GM19099 (cell line): ENCODE data around the gene MAP3K6.

Source experiments
- POLR2A ChIP-seq: IDR thresholded peaks from 3 replicates; pipeline ENCODE4 v1.6.1; 2011; ENCODE audit warnings: low read depth; ENCODE audit not compliant: insufficient read length; ENCODE audit errors: extremely low read depth

The MAP3K6 gene

DNA sequence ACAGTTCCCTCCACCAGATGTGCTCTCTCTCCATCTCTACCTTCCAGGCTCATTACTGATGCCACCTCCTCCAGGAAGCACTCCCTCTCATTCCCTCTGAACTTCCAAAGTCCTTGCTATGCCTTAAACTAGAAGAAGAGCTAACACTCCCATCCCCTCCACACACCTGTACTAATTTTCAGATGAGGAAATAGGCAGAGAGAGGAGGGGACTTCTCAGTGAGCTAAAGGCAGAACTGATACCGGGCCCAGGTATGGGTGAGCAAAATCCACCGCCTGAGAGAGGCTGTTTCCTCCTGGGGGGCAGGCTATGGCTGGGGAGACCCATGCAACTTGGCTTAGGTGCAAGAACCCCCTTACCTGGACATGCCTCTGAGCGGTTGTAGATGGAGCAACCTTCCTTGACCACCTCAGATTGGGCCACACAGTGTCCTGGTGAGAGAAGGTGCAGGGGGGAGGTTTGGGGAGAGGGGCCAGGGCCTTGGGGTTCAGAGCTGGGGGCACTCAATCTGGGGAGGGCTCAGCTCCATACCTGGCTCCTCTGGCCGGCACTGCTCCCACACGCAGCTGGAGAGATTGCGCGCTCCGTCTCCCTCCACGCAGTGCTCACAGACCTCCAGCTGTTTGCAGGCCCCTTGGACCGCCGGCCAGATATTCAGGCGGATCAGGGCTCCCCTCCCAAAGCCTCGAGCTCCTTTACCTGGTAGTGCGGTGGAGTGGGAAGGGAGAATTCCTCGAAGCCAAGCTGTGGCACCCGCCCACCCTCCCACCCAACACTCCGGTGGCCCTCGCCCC lies 15.4 kb upstream of the MAP3K6 start:
- TF ChIP-seq POLR2A, result no peak

DNA sequence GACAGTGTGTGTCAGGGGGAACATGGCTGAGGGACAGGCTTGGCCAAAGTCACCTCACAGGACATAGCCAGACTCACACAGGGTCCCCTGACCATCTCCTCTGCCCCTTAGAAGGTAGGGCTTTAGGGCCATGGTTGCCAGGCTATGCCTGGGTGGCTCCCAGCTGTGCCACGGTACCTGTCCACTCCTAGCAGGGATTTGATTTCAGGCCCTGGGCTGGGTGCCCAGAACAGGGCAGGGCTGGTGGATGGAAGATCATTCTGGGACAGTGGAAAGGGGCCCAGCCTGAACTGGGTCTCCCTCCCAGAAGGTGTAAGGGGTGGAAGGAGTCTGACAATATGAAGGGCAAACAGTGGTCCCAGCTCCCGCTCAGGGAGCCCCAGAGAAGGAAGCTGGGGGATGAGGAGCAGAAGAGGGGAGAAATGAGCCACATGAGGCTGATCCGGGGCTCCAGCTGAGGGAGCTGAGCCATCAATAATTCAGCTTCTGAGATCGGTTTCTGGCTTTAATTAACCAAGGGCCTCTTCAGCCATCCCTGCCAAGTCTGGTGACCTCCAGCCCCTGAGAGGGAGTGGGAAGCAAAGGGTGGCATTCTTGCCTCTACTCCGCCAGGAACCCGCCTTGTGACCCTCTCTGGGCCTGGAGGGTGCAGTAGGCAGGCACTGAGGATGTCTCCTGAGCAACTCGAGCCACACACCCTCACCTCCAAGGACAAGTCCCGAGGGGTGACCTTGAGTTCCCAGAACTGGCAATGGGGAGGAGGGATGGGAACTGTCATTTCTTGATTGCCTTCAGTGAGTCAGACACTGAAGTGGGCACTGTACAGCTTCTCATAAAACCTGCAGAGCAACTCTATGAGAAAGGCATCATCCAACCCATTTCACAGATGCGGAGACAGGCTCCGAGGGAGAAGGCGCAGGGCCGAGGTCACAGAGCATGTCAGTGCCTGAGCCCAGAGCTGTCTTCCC lies 14.3 kb upstream of the MAP3K6 start:
- no peak for TF ChIP-seq POLR2A

DNA sequence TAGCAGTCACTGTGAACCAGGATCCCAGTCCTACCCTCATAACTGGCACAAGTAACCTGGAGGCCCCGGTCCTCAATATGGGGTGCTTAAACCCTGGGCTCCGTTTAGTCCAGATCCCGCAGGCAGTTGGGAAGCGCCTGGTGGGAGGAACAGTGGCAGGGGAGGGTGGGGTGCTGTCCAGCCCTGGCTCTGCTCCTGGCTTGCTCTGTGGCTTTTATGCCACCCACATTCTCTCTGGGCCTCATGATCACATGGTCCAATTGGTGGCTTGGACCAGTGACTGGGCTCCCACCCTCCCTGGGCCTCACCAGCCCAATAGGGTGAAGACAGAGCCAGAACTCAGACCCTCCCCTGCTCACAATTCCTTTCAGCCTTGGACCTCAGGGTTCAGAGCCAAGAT lies 13.5 kb upstream of the MAP3K6 start:
- TF ChIP-seq POLR2A, result no peak

DNA sequence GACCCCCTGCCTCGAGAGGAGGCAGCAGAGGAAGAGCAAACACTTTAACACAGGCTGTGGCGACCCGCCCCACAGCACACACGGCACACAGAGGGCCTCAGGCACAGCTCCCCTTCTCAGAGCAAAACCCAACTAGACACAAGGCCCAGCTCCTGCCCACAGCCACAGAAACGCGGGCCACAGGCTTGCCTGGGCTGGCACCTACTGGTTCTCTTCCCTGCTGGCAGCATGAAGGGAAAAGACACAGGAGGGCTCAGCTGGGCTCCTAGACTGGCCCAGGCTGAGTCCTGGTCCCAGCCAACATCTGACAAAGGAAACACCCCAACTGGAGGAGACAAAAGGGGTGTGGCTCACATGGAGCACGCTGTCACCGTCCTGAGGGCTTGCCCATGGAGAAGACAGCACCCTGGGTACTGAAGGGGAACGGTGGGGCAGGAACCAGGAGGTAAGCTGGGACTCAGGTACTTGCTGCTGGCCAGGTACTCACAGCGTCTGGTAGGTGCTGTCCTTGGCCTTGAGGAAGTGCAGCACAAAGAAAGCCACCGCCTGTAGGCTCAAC lies 12.9 kb upstream of the MAP3K6 start:
- no peak for TF ChIP-seq POLR2A

DNA sequence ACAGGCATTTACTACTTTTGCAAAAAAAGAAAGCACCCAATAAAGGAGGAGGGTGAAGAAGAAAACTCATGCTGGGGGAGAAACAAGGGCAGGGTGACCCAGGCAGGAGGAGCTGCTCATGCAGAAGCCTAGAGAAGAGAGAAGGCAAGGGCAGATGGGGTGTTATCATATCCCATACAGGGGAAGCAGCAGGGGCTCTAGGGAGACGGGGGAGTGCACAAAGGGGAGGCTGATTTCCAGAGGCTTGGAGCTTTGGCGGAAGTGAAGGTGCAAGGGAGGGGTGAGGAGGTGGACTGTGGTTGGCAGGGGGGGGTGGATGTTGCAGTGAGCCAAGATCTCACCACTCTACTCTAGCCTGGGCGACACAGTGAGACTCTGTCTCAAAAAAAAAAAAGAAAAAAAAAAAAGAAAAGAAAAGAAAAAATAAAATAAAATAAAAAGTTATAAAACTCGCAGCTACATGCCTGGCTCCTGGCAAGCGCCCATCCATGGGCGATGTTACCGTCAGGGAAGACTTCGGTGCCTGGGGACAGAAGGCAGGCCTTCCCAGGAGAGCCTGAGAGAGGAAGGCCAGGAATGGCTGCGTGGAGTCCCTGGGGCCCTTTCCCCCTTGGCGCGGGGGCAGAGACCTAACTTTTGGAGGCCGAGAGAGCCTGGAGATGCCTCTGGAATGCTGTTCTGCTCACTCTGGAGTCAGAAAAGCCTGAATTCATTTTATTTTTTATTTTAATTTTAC lies 11.2 kb upstream of the MAP3K6 start:
- TF ChIP-seq POLR2A, result no peak

DNA sequence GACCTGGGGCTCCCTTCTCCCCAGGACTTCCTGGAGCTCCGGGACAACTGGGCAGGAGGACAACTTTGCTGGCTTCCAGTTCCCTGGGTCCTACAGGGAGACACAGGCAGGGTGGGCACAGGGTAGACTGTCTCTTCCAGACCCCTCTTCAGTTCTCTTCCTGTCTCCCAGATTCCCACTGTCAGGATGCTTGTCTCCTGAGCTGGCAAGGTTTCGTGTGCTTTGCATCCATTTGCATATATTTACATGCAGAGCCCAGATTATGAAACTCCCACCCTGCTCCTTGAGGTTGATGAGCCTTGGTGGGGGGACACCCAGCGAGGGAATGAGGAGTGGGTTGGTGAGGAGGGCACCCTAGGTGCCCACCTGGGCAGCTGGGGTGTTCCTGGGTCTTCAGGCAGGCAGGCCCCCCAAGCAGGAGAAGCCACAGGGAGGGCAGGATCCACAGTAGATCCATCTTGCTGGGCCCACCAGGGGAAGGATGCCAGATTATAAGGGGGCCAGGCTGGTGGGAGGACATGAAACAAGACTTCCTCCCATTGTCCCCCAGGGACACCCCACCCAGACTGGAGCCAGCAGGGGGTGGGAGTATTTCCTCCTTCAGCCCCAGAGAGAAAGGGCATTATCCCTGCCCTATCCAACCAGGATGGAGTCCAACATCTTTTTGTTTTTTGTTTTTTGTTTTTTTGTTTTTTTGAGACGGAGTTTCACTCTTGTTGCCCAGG lies 7.8 kb upstream of the MAP3K6 start, which contains the start of gene FCN3:
Gene FCN3, minus strand, starts transcription at position 463 of the 725 bp plus-strand sequence. Its CDS starts 6 bp downstream, at position 457.
- TF ChIP-seq POLR2A, result no peak

DNA sequence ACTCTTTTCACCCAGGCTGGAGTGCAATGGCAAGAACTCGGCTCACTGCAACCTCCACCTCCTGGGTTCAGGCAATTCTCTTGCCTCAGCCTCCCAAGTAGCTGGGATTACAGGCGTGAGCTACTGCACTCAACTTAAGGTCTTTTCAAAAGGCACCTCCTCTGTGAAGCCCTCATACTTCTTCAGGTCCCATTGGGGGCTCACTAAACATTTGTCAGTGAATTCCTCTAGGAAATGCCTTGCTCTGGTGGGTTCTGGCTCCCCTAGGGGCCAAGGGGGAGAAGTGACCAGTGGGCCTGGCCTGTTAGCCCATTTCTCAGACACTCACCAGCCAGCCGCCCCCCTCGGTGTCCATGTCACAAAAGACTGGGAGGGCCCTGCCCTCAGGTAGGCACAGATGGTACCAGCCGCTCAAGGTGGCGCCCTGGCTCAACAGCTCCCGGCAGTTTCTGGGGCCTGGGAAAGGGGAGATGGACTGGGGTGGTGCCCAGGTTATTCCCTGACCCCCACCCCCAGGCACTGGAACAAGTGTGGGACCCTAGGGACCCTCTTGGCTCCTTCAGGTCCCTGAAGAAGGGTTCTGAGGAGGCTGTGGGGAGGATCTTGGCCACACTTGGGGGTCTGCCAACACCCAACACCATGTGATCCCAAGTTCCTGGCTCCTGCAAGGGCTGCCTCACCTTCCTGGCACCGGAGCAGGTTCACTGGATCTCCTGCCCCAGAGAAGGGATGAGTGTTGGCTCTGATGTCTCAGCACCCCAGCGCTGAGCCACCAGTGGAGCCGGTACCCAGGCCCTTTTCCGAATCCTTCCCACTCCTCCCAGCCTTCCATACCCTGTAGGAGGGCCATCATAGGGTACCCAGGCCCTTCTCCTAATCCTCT lies 6.3 kb upstream of the MAP3K6 start:
- TF ChIP-seq POLR2A, result no peak

DNA sequence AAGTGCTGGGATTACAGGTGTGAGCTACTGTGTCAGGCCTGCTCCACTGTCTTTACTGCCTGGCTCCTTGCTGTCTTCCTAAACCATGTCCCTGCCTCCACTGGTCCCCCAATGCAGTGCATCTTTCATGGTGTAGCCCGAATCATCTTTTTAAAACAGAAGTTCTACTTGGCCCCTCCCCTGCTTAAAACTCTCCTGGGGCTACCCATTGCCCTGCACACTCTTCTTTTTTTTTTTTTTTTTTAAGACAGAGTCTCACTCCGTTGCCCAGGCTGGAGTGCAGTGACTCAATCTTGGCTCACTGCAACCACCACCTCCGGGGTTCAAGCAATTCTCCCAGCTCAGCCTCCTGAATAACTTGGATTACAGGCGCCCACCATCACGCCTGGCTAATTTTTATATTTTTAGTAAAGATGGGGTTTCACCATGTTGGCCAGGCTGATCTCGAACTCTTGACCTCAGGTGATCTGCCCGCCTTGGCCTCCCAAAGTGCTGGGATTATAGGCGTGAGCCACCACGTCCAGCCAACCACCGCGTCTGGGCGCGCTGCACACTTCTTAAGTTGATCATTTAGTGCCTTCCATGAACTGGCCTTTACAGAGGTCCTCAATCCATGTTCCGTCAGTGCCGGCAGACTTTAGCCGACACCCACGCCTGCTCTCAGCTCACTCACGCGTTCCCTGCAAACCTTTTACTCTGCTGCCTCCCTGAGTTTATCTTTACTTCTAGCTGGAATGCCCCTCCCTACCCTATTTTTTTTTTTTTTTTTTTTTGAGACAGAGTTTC lies 5.5 kb upstream of the MAP3K6 start:
- no peak for TF ChIP-seq POLR2A

DNA sequence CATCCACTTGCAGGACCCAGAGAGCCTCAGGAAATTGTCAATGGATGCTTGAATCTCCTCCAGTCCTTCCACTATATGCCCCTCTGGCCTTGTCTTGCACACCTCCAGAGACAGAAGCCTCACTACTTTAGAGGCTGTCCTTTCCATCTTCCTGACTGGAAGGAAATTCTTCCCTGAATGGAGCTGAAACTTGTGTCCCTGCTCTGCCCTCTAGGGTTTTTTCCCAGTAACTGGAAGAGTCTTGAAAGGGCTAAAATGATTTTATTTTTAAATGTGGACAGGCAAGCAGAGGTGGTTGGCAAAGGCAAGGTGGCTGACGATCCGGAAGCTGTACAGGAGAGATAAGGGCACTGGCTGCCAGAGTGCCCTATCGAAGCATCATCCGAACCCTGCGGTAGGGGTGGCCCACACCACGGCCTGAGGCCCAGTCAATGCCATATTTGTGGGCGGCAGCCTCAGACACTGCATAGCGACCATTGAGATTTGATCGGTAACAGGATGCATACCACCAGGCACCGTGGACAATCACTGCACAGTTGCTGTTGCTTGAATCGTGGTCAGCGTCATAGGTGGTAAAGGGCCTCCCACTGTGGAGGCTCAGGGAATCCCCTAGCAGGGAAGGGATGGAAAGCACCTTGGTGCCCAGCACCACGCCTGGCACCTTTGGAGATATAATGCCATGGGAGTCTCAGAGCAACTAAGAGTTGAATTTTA lies 2.3 kb upstream of the MAP3K6 start:
- TF ChIP-seq POLR2A, result no peak

DNA sequence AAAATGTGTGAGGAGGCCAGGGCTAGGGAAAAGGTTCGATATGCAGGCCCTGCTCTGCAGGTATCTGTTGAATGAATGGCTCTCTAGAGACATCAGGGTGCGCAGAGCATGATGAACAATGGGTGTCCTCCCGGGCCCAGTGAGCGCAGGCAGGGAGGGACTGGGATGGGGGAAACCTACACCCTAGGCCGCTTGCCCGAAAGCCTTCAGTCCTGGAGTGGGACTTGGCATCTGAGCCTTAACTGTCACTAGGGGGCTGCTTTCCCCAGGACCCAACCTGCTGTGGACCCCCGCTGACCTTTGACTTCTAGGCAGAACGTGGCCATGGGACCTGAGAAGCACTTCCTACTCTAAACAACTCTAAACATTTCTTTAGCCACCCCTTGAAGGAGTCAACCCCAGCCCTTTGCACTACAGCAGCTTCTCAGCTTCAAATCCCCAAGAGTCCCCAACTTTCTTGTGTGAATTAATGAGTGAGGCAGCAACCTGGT lies 444 bp upstream of the MAP3K6 start:
- TF ChIP-seq POLR2A, result no peak

DNA sequence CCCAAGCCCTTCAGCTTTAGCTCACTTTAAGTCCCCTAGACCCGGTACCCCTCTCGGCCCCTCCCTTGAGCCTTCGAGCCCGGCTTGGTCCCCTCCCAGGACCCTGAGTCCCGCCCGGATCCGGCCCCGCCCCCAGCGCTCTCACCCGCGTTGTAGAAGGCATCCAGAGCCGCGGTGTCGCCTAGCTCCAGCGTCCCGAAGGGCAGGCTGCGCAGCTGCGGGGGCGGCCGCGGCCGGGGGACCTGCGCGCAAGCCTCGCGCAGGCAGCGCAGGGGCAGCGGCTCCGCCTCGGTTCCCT lies 699 bp downstream of the MAP3K6 start:
- TF ChIP-seq POLR2A, result no peak
